Esophagus squamous epithelium (tissue), 4 donors: ENCODE results near the gene CCDC78.

Experiments used
- CTCF ChIP-seq, 6 experiments: fragments of 450-650 bp in 4 of 6; fragments of 200-600 bp in 2 of 6; sonication (generic) in 2 of 6; IDR thresholded peaks; one replicate each; pipeline ENCODE4 v1.5.1; 2016 to 2019; ENCODE audit warnings: antibody characterized with exemption in 6 of 6, mild to moderate bottlenecking in 4 of 6, moderate library complexity in 4 of 6
- POLR2A ChIP-seq, 4 donors: fragments of 450-650 bp; IDR thresholded peaks; one replicate each; pipeline ENCODE4 v1.6.1; 2017; ENCODE audit warnings: antibody characterized with exemption in 4 of 4, mild to moderate bottlenecking in 4 of 4, moderate library complexity in 3 of 4

GRCh38 chr16:680967-681745 lies 45.1 kb downstream of the CCDC78 start:
- no peak for TF ChIP-seq CTCF (IDR thresholded peaks at IDR 0.05)
- TF ChIP-seq POLR2A (IDR thresholded peaks at IDR 0.05) = no peak
